Thyroid gland (tissue), 4 donors: Measurements from ENCODE around the gene DOCK8. TPM values are rescaled to one million over a fixed set of nuclear protein-coding genes. Genes with fewer than 3 reads are reported as not detected.

Source experiments
- DNase-seq, 2 donors: peaks; one replicate each; pipeline ENCODE4 v3.0.0-alpha.2; 2019
- H3K27ac ChIP-seq, 3 donors: fragments of 200-600 bp; sonication (generic); 1 replicate in 2 of 3; 2 replicates in 1 of 3; pipeline ENCODE4 v1.5.1; 2016 to 2019; ENCODE audit warnings: mild to moderate bottlenecking in 1 of 3, moderate library complexity in 1 of 3
- H3K27me3 ChIP-seq: fragments of 200-600 bp; sonication (generic); one replicate; pipeline ENCODE4 v1.5.1; 2019
- H3K36me3 ChIP-seq, 2 donors: fragments of 200-600 bp; sonication (generic); one replicate each; pipeline ENCODE4 v1.5.1; 2016 to 2019
- H3K4me1 ChIP-seq, 2 donors: fragments of 200-600 bp; sonication (generic); one replicate each; pipeline ENCODE4 v1.5.1; 2017 to 2019
- H3K4me3 ChIP-seq, 3 donors: fragments of 200-600 bp; sonication (generic); replicated peaks in 1 of 3; 1 replicate in 2 of 3; 2 replicates in 1 of 3; pipeline ENCODE4 v1.5.1; 2016; ENCODE audit warnings: mild to moderate bottlenecking in 1 of 3
- H3K9me3 ChIP-seq: fragments of 200-600 bp; sonication (generic); one replicate; pipeline ENCODE4 v1.5.1; 2017
- CTCF ChIP-seq, 6 experiments: fragments of 200-600 bp in 3 of 6; fragments of 450-650 bp in 3 of 6; sonication (generic) in 3 of 6; IDR thresholded peaks; one replicate each; pipeline ENCODE4 v1.5.1; 2016 to 2019; ENCODE audit warnings: antibody characterized with exemption in 6 of 6, mild to moderate bottlenecking in 2 of 6, inconsistent platforms in 1 of 6, moderate library complexity in 1 of 6
- POLR2A ChIP-seq, 2 donors: fragments of 450-650 bp; IDR thresholded peaks; one replicate each; pipeline ENCODE4 v1.6.1; 2017; ENCODE audit warnings: antibody characterized with exemption in 2 of 2, mild to moderate bottlenecking in 2 of 2, moderate library complexity in 1 of 2
- WGBS, 2 donors: methylation state at CpG; one replicate each; pipeline ENCODE4 v1.1.5; 2017; 5-methylcytosine and 5-hydroxymethylcytosine counted together
- intact Hi-C: fragments of 100-400 bp; cut with DNase I; formaldehyde crosslinking; loops from one replicate; pipeline ENCODE4 v1.15.1; 2023
- total RNA-seq, 4 donors: library from RNA; depleted of rRNA; stranded (reverse); fragments of >200 nt; gene quantifications; one replicate each; pipeline ENCODE4 v1.2.3, GENCODE V29; 2016

Gene DOCK8
- total RNA-seq, 4 donors from 2014 or later, result 10.1 to 19.5 (median 16.0) TPM

- no peaks in the 10 kb centered on the region for H3K4me1 ChIP-seq
- intact Hi-C loops, result no loop called here
- DNase-seq, result no peak
- H3K4me3 ChIP-seq, result no peak overlapping the region
- no peaks in the 10 kb centered on the region for H3K27me3 ChIP-seq
- H3K36me3 ChIP-seq, result no peaks in the 10 kb centered on the region
- no peaks in the 10 kb centered on the region for H3K9me3 ChIP-seq
- 48 to 93% methylated on average over 2 of the region's 2 CpGs for WGBS, 2 donors
- TF ChIP-seq CTCF (IDR thresholded peaks at IDR 0.05), result no peak
- H3K27ac ChIP-seq, result no peak overlapping the region
These were observed 235.4 kb downstream of the DOCK8 start for GRCh38 chr9:450057-450456.

GRCh38 chr9:450561-450960, 235.9 kb downstream of the DOCK8 start:
- TF ChIP-seq POLR2A (IDR thresholded peaks at IDR 0.05) (no peak), CTCF (IDR thresholded peaks at IDR 0.05) (no peak)
- H3K27me3 ChIP-seq, result no peaks in the 10 kb centered on the region
- no peak for DNase-seq
- intact Hi-C loops, result no loop called here
- no peaks in the 10 kb centered on the region for H3K9me3 ChIP-seq
- no peaks in the 10 kb centered on the region for H3K36me3 ChIP-seq
- no peak overlapping the region for H3K4me3 ChIP-seq
- H3K4me1 ChIP-seq, result no peaks in the 10 kb centered on the region
- H3K27ac ChIP-seq, result no peak overlapping the region
- 86 to 89% methylated on average over 4 of the region's 4 CpGs for WGBS, 2 donors

- DNase-seq, result no peak
- Histone ChIP-seq H3K27ac (no peak overlapping the region), H3K4me3 (no peak overlapping the region), H3K27me3 (no peaks in the 10 kb centered on the region), H3K4me1 (no peaks in the 10 kb centered on the region), H3K36me3 (no peaks in the 10 kb centered on the region), H3K9me3 (no peaks in the 10 kb centered on the region)
- WGBS, 2 donors, result 91 to 98% methylated on average over 3 of the region's 3 CpGs
- no peak for TF ChIP-seq POLR2A (IDR thresholded peaks at IDR 0.05)
- TF ChIP-seq CTCF (IDR thresholded peaks at IDR 0.05), result no peak
- intact Hi-C loops, result no loop called here
These were observed 239.2 kb downstream of the DOCK8 start for GRCh38 chr9:453832-454231.

- 84% methylated on average over 6 of the region's 6 CpGs for WGBS, 2 donors
- H3K27me3 ChIP-seq, result no peaks in the 10 kb centered on the region
- DNase-seq, result no peak
- H3K4me1 ChIP-seq, result no peaks in the 10 kb centered on the region
- TF ChIP-seq CTCF (IDR thresholded peaks at IDR 0.05), result no peak
- TF ChIP-seq POLR2A (IDR thresholded peaks at IDR 0.05), result no peak
- H3K27ac ChIP-seq, result no peak overlapping the region
- intact Hi-C loops, result no loop called here
- no peaks in the 10 kb centered on the region for H3K36me3 ChIP-seq
- H3K9me3 ChIP-seq, result no peaks in the 10 kb centered on the region
- H3K4me3 ChIP-seq, result no peak overlapping the region
These were observed 241.7 kb downstream of the DOCK8 start for GRCh38 chr9:456365-456764.

- WGBS, 2 donors, result 89 to 91% methylated on average over 6 of the region's 6 CpGs
- H3K36me3 ChIP-seq, result no peaks in the 10 kb centered on the region
- no peak for DNase-seq
- H3K9me3 ChIP-seq, result no peaks in the 10 kb centered on the region
- intact Hi-C loops, result no loop called here
- H3K4me3 ChIP-seq, result no peak overlapping the region
- H3K27me3 ChIP-seq, result no peaks in the 10 kb centered on the region
- no peaks in the 10 kb centered on the region for H3K4me1 ChIP-seq
- TF ChIP-seq CTCF (IDR thresholded peaks at IDR 0.05) (no peak), POLR2A (IDR thresholded peaks at IDR 0.05) (no peak)
- H3K27ac ChIP-seq, result no peak overlapping the region
These were observed 243.9 kb downstream of the DOCK8 start for GRCh38 chr9:458590-458989.
